ENCODE results near the gene STIP1.
A peak's percentile ranks its signal among the peaks of the same experiment; 100 is the strongest.

Gene STIP1

DNA sequence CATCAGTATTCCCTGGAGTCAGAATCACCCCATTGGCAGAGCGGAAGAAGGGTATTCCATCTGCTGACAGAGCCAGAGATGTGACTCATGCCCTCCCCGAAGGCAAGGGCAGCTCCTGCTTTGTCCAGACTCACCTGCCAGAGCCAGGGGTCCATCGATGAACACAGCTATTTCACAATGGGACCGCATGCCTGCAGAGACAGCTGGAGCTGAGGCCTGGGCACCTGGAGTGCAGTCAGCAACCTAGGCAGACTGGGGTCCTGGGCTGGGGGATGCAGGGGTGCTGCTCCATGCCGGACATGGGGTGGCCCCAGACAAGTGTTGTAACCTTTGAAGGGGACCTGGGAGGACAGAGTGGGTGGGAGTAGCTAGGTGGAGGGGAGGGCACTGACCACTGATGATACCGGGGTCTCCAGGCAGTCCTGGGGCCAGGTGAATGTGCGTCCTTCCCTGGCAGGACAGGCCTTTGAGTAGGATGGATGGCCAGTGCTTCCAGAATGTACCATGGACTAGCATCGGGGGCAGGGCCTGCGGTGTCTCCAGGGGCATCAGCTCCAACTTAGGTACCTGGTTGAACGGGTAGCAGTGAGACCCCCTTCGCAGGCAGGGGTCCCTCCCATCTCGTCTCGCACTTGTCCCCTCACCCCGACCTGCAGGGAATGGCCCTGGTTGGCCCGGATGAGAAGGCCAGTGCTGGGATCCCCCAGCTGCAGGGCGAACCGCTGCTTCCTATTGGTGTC is 38.4 kb downstream of the STIP1 start:
- DNase-seq (ENCODE audit: low spot score), result peak; percentile 74
- TF ChIP-seq, protein P1, sequence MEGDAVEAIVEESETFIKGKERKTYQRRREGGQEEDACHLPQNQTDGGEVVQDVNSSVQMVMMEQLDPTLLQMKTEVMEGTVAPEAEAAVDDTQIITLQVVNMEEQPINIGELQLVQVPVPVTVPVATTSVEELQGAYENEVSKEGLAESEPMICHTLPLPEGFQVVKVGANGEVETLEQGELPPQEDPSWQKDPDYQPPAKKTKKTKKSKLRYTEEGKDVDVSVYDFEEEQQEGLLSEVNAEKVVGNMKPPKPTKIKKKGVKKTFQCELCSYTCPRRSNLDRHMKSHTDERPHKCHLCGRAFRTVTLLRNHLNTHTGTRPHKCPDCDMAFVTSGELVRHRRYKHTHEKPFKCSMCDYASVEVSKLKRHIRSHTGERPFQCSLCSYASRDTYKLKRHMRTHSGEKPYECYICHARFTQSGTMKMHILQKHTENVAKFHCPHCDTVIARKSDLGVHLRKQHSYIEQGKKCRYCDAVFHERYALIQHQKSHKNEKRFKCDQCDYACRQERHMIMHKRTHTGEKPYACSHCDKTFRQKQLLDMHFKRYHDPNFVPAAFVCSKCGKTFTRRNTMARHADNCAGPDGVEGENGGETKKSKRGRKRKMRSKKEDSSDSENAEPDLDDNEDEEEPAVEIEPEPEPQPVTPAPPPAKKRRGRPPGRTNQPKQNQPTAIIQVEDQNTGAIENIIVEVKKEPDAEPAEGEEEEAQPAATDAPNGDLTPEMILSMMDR (IDR thresholded peaks at IDR 0.05), result no peak
- no peak overlapping the region for H3K4me3 ChIP-seq
- no peak overlapping the region for H3K27ac ChIP-seq

DNA sequence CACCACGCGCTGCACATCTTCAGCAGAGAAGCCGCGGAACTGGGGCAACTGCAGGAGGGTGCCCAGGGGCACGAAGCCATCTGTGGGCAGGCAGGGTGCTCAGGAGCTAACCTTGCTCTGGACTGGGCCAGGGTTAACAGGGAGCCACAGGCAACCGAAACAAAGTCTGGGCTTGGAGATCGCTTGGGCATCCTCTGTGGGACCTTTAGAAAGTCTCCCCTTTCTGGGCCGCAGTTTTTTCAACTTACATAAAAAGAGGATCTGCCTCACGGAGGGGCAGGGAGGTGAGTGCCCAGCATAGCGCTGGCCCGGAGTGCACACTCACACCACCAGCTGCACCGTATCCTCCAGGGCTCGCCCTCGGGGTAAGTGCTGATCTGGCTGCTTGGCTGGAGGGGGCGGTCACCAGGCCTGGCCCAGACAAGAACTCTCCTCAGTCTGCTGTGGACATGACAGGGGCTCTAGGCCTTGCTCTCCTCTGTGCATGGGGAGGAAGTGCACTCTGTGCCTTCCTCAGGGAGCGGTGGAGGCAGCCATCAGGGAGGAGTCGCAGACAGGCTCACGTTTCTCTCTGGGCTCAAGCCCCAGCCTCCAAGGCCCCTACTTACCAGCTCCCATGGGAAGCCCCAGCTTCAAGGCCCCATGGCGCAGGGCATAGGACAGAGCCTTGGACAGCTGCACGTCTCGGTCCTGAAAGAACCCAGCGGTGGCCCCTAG is 39.1 kb downstream of the STIP1 start:
- DNase-seq (ENCODE audit: low spot score), result peak; percentile 72
- Histone ChIP-seq H3K27ac (peak overlapping the region; percentile 93), H3K4me3 (peak overlapping the region; percentile 86)
- TF ChIP-seq, protein P1 (IDR thresholded peaks at IDR 0.05), result no peak

DNA sequence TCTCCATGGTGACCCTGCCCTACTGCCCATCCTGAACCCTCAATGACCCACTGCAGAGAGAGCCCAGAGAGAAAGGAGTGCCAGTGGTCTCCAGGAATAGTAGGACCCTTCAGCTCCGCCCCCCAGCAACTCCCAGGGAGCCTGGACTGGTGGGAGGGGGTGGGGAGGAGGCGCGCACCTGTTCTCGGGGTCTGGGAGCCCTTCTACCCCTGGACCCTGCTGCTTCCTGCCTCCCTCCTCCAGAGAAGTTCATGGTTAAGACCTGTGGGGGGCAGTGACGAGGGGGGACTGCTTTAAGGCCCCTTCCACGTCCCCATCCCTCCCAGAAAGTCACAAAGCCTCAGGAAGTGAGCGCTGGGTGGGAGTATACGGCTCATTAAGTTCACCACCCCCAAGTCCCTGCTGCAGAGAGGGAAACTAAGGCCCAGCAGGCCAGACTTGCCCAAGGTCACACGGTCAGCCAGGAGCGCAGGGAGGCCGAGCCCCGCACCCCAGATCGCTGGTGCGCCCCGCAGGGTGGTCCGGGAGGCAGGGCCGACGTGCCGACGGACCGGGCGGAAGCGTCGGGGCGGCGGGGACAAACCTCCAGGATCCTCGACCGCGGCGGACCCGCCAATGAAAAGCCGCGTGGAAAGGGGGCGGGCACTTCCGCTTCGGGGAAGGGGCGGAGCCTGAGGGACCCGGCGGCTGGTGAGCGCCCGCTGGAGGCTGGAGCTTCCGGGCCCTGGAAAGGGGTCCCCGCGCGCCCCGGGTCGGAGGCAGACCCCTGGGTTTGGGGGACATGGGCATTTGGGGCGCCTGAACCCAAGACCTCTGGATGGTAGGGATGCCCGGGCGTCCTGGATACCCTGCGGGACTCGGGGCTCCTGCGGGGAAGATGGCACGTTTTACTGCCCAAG is 39.9 kb downstream of the STIP1 start, which contains the start of the genes NUDT22 and TRPT1:
Gene NUDT22 (plus strand): TSS at position 667 of the 899 bp plus-strand sequence. CDS start 379 bp downstream, outside the sequence.
Gene TRPT1 (minus strand): TSS at position 579 of the 899 bp plus-strand sequence. CDS start 326 bp downstream, at position 253.
- DNase-seq (ENCODE audit: low spot score), result peak; percentile 95
- TF ChIP-seq, protein P1 (IDR thresholded peaks at IDR 0.05), result no peak
- peak within 1 kb of the TSS; percentile 93 for H3K27ac ChIP-seq
- H3K4me3 ChIP-seq, result peak within 1 kb of the TSS; percentile 86

DNA sequence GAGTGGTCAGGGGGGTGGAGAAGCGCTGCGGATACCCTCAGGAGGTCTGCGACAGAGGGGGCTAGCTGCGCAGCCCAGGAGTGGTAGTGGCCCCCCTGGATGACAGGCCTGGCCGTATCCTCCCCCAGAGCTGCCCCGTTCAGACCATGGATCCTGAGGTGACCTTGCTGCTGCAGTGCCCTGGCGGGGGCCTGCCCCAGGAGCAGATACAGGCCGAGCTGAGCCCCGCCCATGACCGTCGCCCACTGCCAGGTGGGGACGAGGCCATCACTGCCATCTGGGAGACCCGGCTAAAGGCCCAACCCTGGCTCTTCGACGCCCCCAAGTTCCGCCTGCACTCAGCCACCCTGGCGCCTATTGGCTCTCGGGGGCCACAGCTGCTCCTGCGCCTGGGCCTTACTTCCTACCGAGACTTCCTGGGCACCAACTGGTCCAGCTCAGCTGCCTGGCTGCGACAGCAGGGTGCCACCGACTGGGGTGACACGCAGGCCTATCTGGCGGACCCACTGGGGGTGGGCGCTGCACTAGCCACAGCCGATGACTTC is 40.6 kb downstream of the STIP1 start:
- DNase-seq (ENCODE audit: low spot score), result peak; percentile 79
- TF ChIP-seq, protein P1 (IDR thresholded peaks at IDR 0.05), result no peak
- peak overlapping the region; percentile 93 for H3K27ac ChIP-seq
- H3K4me3 ChIP-seq, result peak overlapping the region; percentile 86

DNA sequence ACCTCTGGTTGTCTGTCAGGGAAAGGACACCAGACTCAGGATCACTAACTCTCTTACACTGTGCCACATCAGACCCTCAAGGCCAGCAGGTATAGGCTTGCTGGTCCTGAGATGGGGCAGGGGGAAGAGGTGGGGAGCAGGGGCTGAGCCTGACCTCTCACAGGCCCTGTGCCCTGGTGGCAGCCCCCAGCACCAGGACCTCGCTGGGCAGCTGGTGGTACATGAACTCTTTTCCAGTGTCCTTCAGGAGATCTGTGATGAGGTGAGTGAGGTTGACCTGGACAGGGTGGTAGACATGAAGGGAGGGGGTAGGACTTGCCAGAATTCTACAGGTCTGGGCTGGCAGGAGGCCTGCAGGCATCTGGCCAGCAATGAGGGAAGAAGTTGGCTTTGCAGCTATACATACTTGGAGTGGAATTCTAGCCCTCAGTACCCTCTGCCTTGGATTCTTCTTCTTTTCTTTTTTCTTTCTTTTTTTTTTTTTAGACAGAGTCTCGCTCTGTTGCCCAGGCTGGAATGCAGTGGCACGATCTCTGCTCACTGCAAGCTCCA is 41.5 kb downstream of the STIP1 start:
- Histone ChIP-seq H3K27ac (peak overlapping the region in 1 of 2 donors; percentile 93), H3K4me3 (peak overlapping the region; percentile 86)
- TF ChIP-seq, protein P1 (IDR thresholded peaks at IDR 0.05), result no peak
- DNase-seq (ENCODE audit: low spot score), result no peak

DNA sequence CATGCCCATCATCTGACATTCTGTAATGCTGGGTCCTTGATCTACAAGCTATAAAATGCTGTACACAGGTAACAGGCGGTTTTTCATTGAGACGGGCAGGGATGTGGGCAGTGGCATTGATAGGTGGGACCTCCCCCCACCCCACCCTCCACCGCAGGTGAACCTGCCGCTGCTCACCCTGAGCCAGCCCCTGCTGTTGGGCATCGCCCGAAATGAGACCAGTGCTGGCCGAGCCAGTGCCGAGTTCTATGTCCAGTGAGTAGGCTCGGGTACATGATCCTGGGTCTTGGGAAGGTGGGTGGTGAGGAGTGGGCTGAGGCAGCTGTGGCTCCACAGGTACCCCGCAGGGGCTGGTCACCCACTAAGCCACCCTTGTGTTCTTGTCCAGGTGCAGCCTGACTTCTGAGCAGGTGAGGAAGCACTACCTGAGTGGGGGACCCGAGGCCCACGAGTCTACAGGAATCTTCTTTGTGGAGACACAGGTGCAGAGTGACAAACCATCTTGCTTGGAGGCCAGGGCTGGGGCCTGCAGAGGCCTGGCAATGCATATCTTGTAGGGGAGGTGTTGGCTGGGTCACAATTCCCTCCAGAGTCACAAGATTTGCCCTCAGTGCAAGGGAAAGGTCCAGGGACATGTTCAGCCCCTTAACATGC is 43.2 kb downstream of the STIP1 start:
- peak overlapping the region; percentile 75 for H3K4me3 ChIP-seq
- no peak for DNase-seq (ENCODE audit: low spot score)
- TF ChIP-seq, protein P1 (IDR thresholded peaks at IDR 0.05), result no peak
- peak overlapping the region; percentile 93 to 95 for H3K27ac ChIP-seq

Measured in coronary artery (tissue), 2 donors.